HG03066 (cell line): ENCODE measurements around the gene C1orf174.

Source experiments
- ATAC-seq: cut with Tn5 transposase; IDR thresholded peaks from one replicate; pipeline ENCODE4 v1.9.1; 2021; ENCODE audit warnings: low read depth; ENCODE audit not compliant: unreplicated experiment

C1orf174 gene

DNA sequence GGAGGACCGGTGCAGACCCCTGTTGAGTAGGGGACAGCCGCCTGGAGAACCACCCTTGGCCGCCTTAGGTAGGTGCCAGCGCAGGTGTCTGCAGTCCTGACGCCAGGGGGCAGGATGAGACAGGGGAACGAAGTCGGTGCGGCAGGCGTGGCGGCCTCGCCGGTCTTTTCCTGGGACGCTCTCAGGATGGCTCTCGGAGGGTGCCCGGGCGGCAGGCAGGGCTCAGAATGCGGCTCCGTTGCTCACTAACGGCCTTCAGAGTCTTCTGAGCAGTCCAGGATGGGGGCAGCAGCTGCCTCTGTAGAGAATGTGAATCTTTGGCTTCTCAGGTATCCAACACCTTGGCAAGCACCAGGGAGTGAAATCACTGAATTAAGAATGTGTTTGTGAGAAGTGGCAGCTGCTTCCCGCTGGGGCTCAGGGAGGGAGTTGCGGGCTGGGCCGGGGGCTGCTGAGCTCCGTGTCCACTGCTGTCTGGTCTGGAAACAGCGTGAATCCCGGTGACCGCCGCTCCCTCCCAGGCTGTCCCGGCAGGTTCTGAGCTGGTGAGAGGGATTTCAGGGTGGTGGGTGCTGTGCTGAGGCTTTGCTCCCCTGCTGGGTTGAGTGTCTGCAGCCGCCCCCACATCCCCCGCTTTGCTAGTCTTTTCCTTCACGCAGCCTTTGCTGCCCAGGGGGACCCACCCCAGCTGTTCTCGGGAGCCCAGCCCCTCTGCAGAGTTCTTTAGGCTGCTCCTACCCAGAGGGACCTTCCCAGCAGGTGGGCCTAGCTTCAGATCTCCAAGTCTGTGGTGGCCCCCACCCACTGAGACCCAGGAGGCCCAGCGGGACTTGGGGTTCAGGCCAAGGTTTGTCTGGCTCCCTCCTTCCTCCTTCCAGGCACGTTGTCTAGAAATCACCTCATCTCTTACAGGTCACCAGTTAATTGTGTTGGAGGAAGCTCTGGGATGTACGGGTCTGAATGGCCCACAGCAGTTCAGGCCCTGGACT is 11.1 kb upstream of the C1orf174 start:
- no peak for ATAC-seq

DNA sequence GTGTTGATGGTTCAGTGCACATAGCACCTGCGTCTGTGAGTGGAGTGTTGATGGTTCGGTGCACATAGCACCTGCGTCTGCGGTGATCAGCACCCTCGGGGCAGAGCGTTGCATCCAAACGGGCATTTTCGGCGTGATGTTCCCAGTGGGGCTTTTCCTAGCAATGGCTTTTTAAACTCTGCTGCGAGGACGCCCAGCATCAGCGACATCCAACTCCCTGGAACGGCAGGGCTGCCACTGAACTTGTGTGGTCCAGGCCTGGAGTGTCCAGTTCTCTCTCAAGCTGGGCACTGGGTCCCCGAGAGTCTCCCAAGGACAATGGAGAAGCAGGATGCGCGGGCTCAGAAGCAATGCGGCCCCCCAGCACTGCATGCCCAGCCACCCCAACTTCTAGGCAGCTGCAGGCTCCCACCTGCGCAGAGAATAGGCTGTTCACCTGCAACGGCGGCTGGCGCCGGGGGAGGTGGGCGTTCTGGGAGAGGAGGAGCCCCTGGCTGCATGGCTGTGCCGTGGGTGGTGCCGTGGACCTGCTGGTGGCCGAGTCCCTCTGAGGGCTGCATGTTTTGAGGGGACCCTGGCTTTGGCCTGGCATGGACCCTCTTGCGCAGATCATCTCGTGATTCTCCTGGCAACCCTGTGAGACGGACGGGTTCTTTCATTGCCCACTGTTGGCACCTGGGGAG is 10.1 kb upstream of the C1orf174 start:
- ATAC-seq: no peak

GRCh38 chr1:3909615-3910014 is 9.5 kb upstream of the C1orf174 start:
- ATAC-seq: no peak

- no peak for ATAC-seq
These were observed 8.9 kb upstream of the C1orf174 start for GRCh38 chr1:3908886-3909517.

GRCh38 chr1:3907621-3908165 is 7.6 kb upstream of the C1orf174 start:
- ATAC-seq: no peak

GRCh38 chr1:3907031-3907534 is 7.0 kb upstream of the C1orf174 start:
- ATAC-seq: no peak

- ATAC-seq: no peak
These were observed 6.6 kb upstream of the C1orf174 start for GRCh38 chr1:3906672-3907020.

- ATAC-seq: no peak
These were observed 6.0 kb upstream of the C1orf174 start for GRCh38 chr1:3905953-3906671.

DNA sequence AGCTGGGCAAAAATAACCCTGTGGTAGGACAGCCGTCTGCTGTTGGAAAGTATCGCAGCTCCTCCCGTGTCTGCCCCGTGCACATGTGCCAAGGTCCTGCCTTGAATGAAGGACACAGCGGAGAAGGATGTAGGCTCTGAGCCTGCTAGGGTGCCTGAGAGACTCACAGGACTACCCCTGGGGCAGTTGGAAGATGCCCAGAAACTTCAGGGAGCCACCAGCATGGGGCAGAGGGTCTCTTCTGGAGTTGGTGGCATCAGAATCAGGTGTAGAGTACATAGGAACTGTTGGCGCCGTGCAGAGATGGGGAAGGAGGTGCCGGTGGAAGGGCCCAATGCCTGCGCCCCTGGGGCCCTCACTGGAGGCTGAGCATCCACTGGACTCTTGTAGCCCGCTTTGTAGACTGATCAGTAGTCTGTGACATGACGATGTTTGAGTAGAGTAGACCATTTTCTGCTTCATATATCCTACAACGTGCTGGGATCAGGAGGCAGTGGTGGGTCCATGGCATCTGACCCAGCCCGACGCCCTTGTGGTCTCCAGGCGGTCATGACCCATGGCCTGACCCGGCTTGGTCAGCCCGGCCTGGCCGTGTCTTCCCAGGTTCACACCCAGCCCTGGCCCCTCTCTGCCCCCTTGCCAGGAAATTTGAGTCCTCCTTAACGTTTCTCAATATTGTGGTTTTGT is 5.3 kb upstream of the C1orf174 start:
- ATAC-seq: no peak

DNA sequence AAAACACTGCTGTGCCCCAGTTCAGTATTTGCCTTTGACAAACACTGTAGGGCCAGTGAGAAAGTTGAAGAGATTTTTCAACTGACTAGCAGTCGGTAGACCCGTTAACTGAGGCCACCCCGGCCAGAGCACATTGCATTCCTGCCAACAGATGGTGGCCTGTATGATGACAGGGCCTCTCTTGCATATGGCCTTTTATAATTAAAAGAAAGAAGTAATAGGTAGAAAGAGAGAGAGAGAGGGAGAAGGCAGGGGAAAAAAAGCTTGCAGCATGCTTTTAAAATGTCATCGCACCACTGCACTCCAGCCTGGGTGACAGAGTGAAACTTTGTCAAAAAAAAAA is 4.7 kb upstream of the C1orf174 start:
- no peak for ATAC-seq

- no peak for ATAC-seq
These were observed 4.2 kb upstream of the C1orf174 start for GRCh38 chr1:3904006-3904842.

GRCh38 chr1:3903141-3904005 is 3.3 kb upstream of the C1orf174 start:
- ATAC-seq: no peak

DNA sequence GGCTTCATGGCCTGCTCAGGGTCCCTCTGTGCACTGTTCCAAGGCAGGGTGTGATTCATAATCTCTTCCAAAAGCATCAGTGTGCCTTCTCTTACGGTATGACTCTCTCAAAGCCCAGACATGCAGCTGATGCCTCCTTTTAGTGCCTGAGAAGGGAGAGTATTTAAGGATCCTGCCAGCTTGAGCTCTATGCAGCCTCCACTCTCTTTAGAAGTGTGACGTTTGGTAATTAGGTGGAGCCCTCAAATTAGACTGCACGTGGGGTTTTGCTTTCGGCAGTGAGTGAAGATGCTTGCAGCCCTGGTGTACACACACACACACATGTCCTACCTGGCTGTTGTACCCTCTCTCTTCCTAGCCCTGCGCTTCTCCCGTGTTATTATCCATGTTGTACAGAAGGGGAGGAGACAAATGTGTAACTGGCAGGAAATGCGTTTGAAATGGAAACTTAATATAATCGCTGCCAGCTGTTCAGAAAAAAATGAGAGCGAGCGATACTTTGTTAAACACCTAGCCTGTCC is 2.6 kb upstream of the C1orf174 start:
- no peak for ATAC-seq

GRCh38 chr1:3902111-3902511 is 2.0 kb upstream of the C1orf174 start:
- no peak for ATAC-seq

GRCh38 chr1:3900969-3901529 is 977 bp upstream of the C1orf174 start:
- ATAC-seq: peak; percentile 46

DNA sequence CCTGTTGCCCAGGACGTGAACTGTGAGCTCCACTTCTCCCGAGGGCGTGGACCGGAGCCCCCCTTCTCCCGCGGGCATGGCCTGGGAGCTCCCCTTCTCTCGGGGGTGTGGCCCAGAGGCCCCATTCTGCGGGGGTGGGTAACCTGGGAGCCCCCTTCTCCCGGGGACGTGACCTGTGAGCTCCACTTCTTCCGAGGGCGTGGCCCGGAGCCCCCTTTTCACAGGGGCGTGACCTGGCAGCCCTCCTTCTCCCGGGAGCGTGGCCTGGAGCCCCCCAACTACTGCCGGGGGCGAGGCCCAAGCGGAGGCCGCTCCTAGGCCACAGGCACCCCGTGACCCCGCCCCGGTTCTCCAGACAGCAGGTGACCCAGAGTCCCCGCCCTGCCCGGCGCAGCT is 320 bp downstream of the C1orf174 start:
- ATAC-seq: peak; percentile 5

DNA sequence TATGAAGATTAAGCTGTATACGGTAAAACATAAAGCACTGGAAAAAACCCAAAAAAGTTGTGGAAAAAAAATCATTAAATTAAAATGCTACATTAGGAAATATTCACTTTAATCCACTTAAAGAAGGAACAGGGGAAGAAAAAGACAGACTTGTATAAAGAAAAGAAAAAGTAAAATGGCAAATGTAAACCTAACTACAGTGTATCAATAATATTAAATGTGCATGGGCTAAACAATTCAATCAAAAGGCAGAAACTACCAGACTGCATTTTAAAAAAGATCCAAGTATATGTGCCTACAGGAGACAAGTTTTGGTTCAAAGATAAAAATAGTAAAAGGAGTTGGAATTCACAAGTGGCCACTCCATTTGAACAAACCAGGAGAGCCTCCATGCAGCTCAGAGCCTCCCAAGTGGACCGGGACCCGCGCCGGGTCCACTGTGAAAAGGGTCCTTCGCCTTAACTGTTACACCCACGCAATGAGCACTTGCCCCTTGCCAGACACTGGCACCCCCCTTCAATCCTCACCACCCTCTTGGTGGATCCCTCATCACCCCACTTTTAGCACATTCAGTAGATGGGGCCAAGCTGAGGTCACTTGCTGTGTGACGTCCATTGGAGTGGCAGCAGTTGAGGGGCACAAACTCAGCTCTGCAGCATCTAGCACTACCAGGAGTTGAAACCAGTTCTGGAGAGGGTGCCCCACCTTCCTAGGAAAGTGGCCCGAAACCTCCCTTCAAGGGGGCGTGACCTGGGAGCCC is 898 bp downstream of the C1orf174 start:
- ATAC-seq: no peak
